A549 (cell line): Measurements from ENCODE around the gene SALL1. TPM values are rescaled to one million over a fixed set of nuclear protein-coding genes. Genes with fewer than 3 reads are reported as not detected.

Experiments used
- ATAC-seq, 2 experiments: fragments of 200-7000 bp in 1 of 2; fragments of >200 bp in 1 of 2; cut with Nextera tagmentation in 1 of 2; cut with Tn5 transposase in 1 of 2; 3 replicates each; pipeline versions ENCODE4 v1.8.0 to v1.9.1; 2018 to 2020; ENCODE audit warnings: mild to moderate bottlenecking in 1 of 2, moderate library complexity in 1 of 2
- CTCF ChIA-PET: fragments of 300-600 bp; sonication (Branson Sonifier 250); formaldehyde crosslinking; extraction: SDS; loops from one replicate; lab custom pipeline; 2021; ENCODE audit warnings: antibody characterized with exemption, inconsistent platforms; lab: Yijun Ruan, JAX
- POLR2A ChIA-PET: fragments of 350-600 bp; formaldehyde crosslinking; extraction: SDS; loops from one replicate; lab custom pipeline; 2021; ENCODE audit warnings: antibody characterized with exemption, inconsistent platforms; lab: Yijun Ruan, JAX
- DNase-seq, 2 experiments: peaks; one replicate each; pipeline versions ENCODE4 v3.0.0 to v3.0.0-alpha.2; 2011 to 2016; ENCODE audit warnings: low read depth in 1 of 2, low spot score in 1 of 2
- FAIRE-seq: peaks from 2 replicates; lab custom pipeline; 2011; peaks lifted over from hg19 to GRCh38; lab: Jason Lieb, UNC
- H3K27ac ChIP-seq, 2 experiments: fragments of >200 bp; sonication (Bioruptor Twin); formaldehyde crosslinking; 3 replicates each; pipeline ENCODE4 v1.5.1; 2016 to 2017
- H3K4me1 ChIP-seq: fragments of >200 bp; sonication (Bioruptor Twin); formaldehyde crosslinking; 3 replicates; pipeline ENCODE4 v1.6.1; 2016
- H3K4me2 ChIP-seq: fragments of >200 bp; sonication (Bioruptor Twin); formaldehyde crosslinking; 3 replicates; pipeline ENCODE4 v1.6.1; 2016
- H3K4me3 ChIP-seq: fragments of >200 bp; sonication (Bioruptor Twin); formaldehyde crosslinking; 3 replicates; pipeline ENCODE4 v1.5.1; 2016
- H3K9me3 ChIP-seq: fragments of >200 bp; sonication (Bioruptor Twin); formaldehyde crosslinking; 3 replicates; pipeline ENCODE4 v1.6.1; 2016
- CBX8 ChIP-seq: fragments of 200-600 bp; sonication (generic); IDR thresholded peaks from 2 replicates; pipeline ENCODE4 v1.6.1; 2016
- CEBPB ChIP-seq, 2 experiments: fragments of >200 bp in 1 of 2; sonication (Bioruptor Twin) in 1 of 2; formaldehyde crosslinking in 1 of 2; IDR thresholded peaks; 2 replicates each; pipeline ENCODE4 v1.6.1; 2012 to 2016
- CHD2 ChIP-seq: fragments of 150-350 bp; IDR thresholded peaks from 2 replicates; pipeline ENCODE4 v1.6.1; 2014; ENCODE audit warnings: low read length; ENCODE audit not compliant: partially characterized antibody
- CHD4 ChIP-seq: fragments of 200-600 bp; sonication (generic); IDR thresholded peaks from 2 replicates; pipeline ENCODE4 v1.6.1; 2016; ENCODE audit warnings: antibody characterized with exemption, mild to moderate bottlenecking, borderline replicate concordance
- EHF ChIP-seq: fragments of 250-450 bp; sonication (Bioruptor Pico); IDR thresholded peaks from 2 replicates; pipeline ENCODE4 v1.5.0; 2020; ENCODE audit warnings: mild to moderate bottlenecking
- EHMT2 ChIP-seq: fragments of 200-600 bp; sonication (generic); IDR thresholded peaks from 2 replicates; pipeline ENCODE4 v1.6.1; 2016; ENCODE audit warnings: antibody characterized with exemption, low read depth, mild to moderate bottlenecking, moderate library complexity
- EP300 ChIP-seq, 2 experiments: fragments of >200 bp; sonication (Bioruptor Twin); formaldehyde crosslinking; IDR thresholded peaks; 2 replicates in 1 of 2; 3 replicates in 1 of 2; pipeline ENCODE4 v1.6.1; 2016 to 2017
- ESRRA ChIP-seq: fragments of 150-350 bp; IDR thresholded peaks from 2 replicates; pipeline ENCODE4 v1.6.1; 2014; ENCODE audit warnings: mild to moderate bottlenecking, low read length, borderline replicate concordance
- FOSL2 ChIP-seq, 2 experiments: fragments of 450-650 bp in 1 of 2; fragments of >200 bp in 1 of 2; sonication (Bioruptor Twin) in 1 of 2; formaldehyde crosslinking; IDR thresholded peaks; 2 replicates each; pipeline versions ENCODE4 v1.5.0 to v1.6.1; 2016 to 2020; ENCODE audit warnings: mild to moderate bottlenecking in 1 of 2, moderate library complexity in 1 of 2
- GATA3 ChIP-seq: IDR thresholded peaks from 2 replicates; pipeline ENCODE4 v1.6.1; 2012; ENCODE audit warnings: borderline replicate concordance
- HES2 ChIP-seq: fragments of >200 bp; sonication (Bioruptor Twin); formaldehyde crosslinking; IDR thresholded peaks from 2 replicates; pipeline ENCODE4 v1.6.1; 2016
- HMGXB4 ChIP-seq: fragments of 250-450 bp; sonication (Bioruptor Pico); IDR thresholded peaks from 2 replicates; pipeline ENCODE4 v1.5.0; 2021; ENCODE audit warnings: mild to moderate bottlenecking, moderate library complexity, borderline replicate concordance
- HOXA7 ChIP-seq: fragments of 250-450 bp; sonication (Bioruptor Pico); IDR thresholded peaks from 2 replicates; pipeline ENCODE4 v1.5.0; 2020; ENCODE audit warnings: mild to moderate bottlenecking, moderate library complexity
- JUN ChIP-seq, 2 experiments: fragments of >200 bp; sonication (Bioruptor Twin); formaldehyde crosslinking; IDR thresholded peaks; 2 replicates in 1 of 2; 3 replicates in 1 of 2; pipeline ENCODE4 v1.6.1; 2016 to 2017
- JUNB ChIP-seq: fragments of >200 bp; sonication (Bioruptor Twin); formaldehyde crosslinking; IDR thresholded peaks from 2 replicates; pipeline ENCODE4 v1.6.1; 2016
- MAZ ChIP-seq: fragments of 150-350 bp; IDR thresholded peaks from 2 replicates; pipeline ENCODE4 v1.6.1; 2014; ENCODE audit warnings: antibody characterized with exemption, low read depth, low read length, borderline replicate concordance
- MYC ChIP-seq: IDR thresholded peaks from 2 replicates; pipeline ENCODE4 v1.6.1; 2012; ENCODE audit warnings: mild to moderate bottlenecking, inconsistent platforms, low read length, improper control_type of control experiment, borderline replicate concordance
- PBX3 ChIP-seq: IDR thresholded peaks from 2 replicates; pipeline ENCODE4 v1.6.1; 2012
- PHF8 ChIP-seq: fragments of 200-600 bp; sonication (generic); IDR thresholded peaks from 2 replicates; pipeline ENCODE4 v1.6.1; 2016; ENCODE audit warnings: low read depth, mild to moderate bottlenecking, antibody characterized with exemption, moderate library complexity, borderline replicate concordance
- RAD21 ChIP-seq, 2 experiments: fragments of >200 bp in 1 of 2; sonication (Bioruptor Twin) in 1 of 2; formaldehyde crosslinking in 1 of 2; IDR thresholded peaks in 1 of 2; conservative IDR thresholded peaks in 1 of 2; 2 replicates in 1 of 2; 3 replicates in 1 of 2; pipeline ENCODE4 v1.6.1; 2012 to 2018; ENCODE audit warnings: inconsistent platforms in 1 of 2
- REST ChIP-seq: fragments of 200-600 bp; sonication (generic); IDR thresholded peaks from 2 replicates; pipeline ENCODE4 v1.6.1; 2016; ENCODE audit warnings: antibody characterized with exemption, mild to moderate bottlenecking, moderate library complexity
- ZC3H11A ChIP-seq: fragments of 450-650 bp; IDR thresholded peaks from 2 replicates; pipeline ENCODE4 v1.6.1; 2014; ENCODE audit warnings: antibody characterized with exemption, mild to moderate bottlenecking
- ZFP36 ChIP-seq: fragments of 450-650 bp; IDR thresholded peaks from 2 replicates; pipeline ENCODE4 v1.6.1; 2014; ENCODE audit warnings: borderline replicate concordance; ENCODE audit not compliant: partially characterized antibody
- ZNF302 ChIP-seq: fragments of 250-450 bp; sonication (Bioruptor Pico); IDR thresholded peaks from 2 replicates; pipeline ENCODE4 v1.9.0; 2021; ENCODE audit warnings: inconsistent platforms, mild to moderate bottlenecking, moderate library complexity
- WGBS: methylation state at CpG from one replicate; pipeline ENCODE4 v1.1.6; 2017; ENCODE audit errors: missing lambda C conversion rate; 5-methylcytosine and 5-hydroxymethylcytosine counted together
- polyA plus RNA-seq, 4 experiments: library from polyadenylated mRNA; depleted of rRNA in 3 of 4; stranded (reverse); fragments of >200 nt; fragmentation: RNase III in 1 of 4; extraction: RNeasy Plus Mini Kit Qiagen cat#74134 plus additional on column Dnase treatment in 1 of 4; gene quantifications; 2 replicates in 3 of 4; 3 replicates in 1 of 4; pipeline ENCODE4 v1.2.3, GENCODE V29; 2011 to 2017

Gene SALL1
- polyA plus RNA-seq, 2 of the 4 experiments (the other 2 are of a cell fraction), result 0.13 to 0.28 TPM

- TF ChIP-seq ESRRA, result no peak
Measured at GRCh38 chr16:51168755-51169154, 17.7 kb upstream of the SALL1 start (continued).

- Histone ChIP-seq H3K4me1 (no peaks in the 10 kb centered on the region), H3K27ac (no peak overlapping the region), H3K9me3 (no peaks in the 10 kb centered on the region), H3K4me3 (no peak overlapping the region), H3K4me2 (no peak overlapping the region)
- FAIRE-seq (no peak), ATAC-seq (no peak), DNase-seq (no peak)
- CTCF ChIA-PET, result interaction anchor here (1.4 kb wide), 1 partner anchor 594 kb away, joined by 3 read pairs; no protein-coding TSS in a partner anchor
- POLR2A ChIA-PET, result no interaction called here
- WGBS, result 6% methylated on average over 9 of the region's 9 CpGs
- no peak for TF ChIP-seq CHD4
- no peak for TF ChIP-seq FOSL2 (IDR thresholded peaks at IDR 0.05)
- TF ChIP-seq FOSL2 (CRISPR knock-in tag; IDR thresholded peaks at IDR 0.05), result no peak
- no peak for TF ChIP-seq GATA3
- TF ChIP-seq RAD21 (conservative IDR thresholded peaks at IDR 0.05 in 1 of 2, IDR thresholded peaks at IDR 0.05 in 1 of 2), result no peak
- TF ChIP-seq ZC3H11A, result no peak
- no peak for TF ChIP-seq EHF (CRISPR knock-in tag)
- TF ChIP-seq HES2, result no peak
- TF ChIP-seq MAZ, result no peak
- TF ChIP-seq HMGXB4 (CRISPR knock-in tag), result no peak
- no peak for TF ChIP-seq HOXA7
- no peak for TF ChIP-seq ZNF302
- no peak for TF ChIP-seq EP300 (IDR thresholded peaks at IDR 0.05)
- no peak for TF ChIP-seq JUNB
- TF ChIP-seq CEBPB (IDR thresholded peaks at IDR 0.05), result no peak
- no peak for TF ChIP-seq ZFP36
Measured at GRCh38 chr16:51167170-51167895, 16.3 kb upstream of the SALL1 start.

GRCh38 chr16:51166541-51166940 is 15.5 kb upstream of the SALL1 start:
- H3K27ac ChIP-seq, result no peak overlapping the region
- ChIA-PET CTCF (no interaction called here), POLR2A (no interaction called here)
- H3K4me2 ChIP-seq, result no peak overlapping the region
- ATAC-seq (no peak), FAIRE-seq (no peak), DNase-seq (no peak)
- no peaks in the 10 kb centered on the region for H3K9me3 ChIP-seq
- no peaks in the 10 kb centered on the region for H3K4me1 ChIP-seq
- TF ChIP-seq JUNB, result no peak
- TF ChIP-seq HOXA7, result no peak
- no peak for TF ChIP-seq PBX3
- TF ChIP-seq EHMT2, result no peak
- TF ChIP-seq JUN (IDR thresholded peaks at IDR 0.05), result no peak
- TF ChIP-seq CBX8, result no peak
- no peak for TF ChIP-seq EP300 (IDR thresholded peaks at IDR 0.05)
- TF ChIP-seq CHD2, result no peak
- TF ChIP-seq REST, result no peak
- TF ChIP-seq PHF8, result no peak
- TF ChIP-seq CHD4, result no peak
- no peak for TF ChIP-seq MYC
- no peak overlapping the region for H3K4me3 ChIP-seq
- WGBS, result 30% methylated on average over 3 of the region's 3 CpGs
